Measurements from ENCODE around the gene RPL12. TPM values are rescaled to one million over a fixed set of nuclear protein-coding genes. Genes with fewer than 3 reads are reported as not detected.

The RPL12 gene
- total and polyA plus RNA-seq, 2 donors (not counting 1 experiment from before 2014, with no cell fraction given), result 1,334 to 3,459 TPM

- H3K9me3 ChIP-seq (ENCODE audit: control extremely low read depth in 1 of 3, control insufficient read depth in 2 of 3, insufficient read depth in 1 of 3, low read length in 2 of 3), result peaks cover 0 to 6% (median 0%) of the 10 kb centered on the region in 3 donors
- WGBS (ENCODE audit: insufficient coverage), result 91% methylated on average over 11 of the region's 15 CpGs
- H3K4me1 ChIP-seq (ENCODE audit: control insufficient read depth in 2 of 2, insufficient read depth in 2 of 2, low read length in 2 of 2), result peaks cover 11 to 14% of the 10 kb centered on the region in 2 donors
- H3K9me3 Mint-ChIP-seq (ENCODE audit: insufficient read depth), result no peaks in the 10 kb centered on the region
- DNase-seq (no peak), ATAC-seq (ENCODE audit: low read depth) (no peak)
- no peak overlapping the region for H3K4me2 ChIP-seq (replicated peaks; ENCODE audit: low read depth, low read length, poor library complexity, severe bottlenecking)
- H3K4me1 Mint-ChIP-seq, result peaks cover 26% of the 10 kb centered on the region
- intact Hi-C loops (cut with micrococcal nuclease), result no loop called here
- TF ChIP-seq CTCF (IDR thresholded peaks at IDR 0.05) (no peak), EZH2 (IDR thresholded peaks at IDR 0.05; ENCODE audit: borderline replicate concordance, insufficient read depth, low read depth, low read length, poor library complexity, severe bottlenecking) (no peak)
- no peak overlapping the region for H3K27ac Mint-ChIP-seq
- no peak overlapping the region for H3K9ac ChIP-seq (ENCODE audit: low read length)
- H3K4me3 ChIP-seq (ENCODE audit: control extremely low read depth in 1 of 5, extremely low read depth in 1 of 5, insufficient read depth in 1 of 5, low read depth in 2 of 5, low read length in 4 of 5), result no peak overlapping the region
- no peak overlapping the region for H3K4me3 Mint-ChIP-seq
- peaks cover 38% of the 10 kb centered on the region for H4K20me1 ChIP-seq (ENCODE audit: control insufficient read depth, insufficient read depth, low read length, poor library complexity, severe bottlenecking)
- peaks cover 7% of the 10 kb centered on the region for H3K79me2 ChIP-seq (ENCODE audit: control insufficient read depth, insufficient read depth, low read length)
- H2AFZ ChIP-seq (ENCODE audit: insufficient read depth, low read depth, low read length, poor library complexity, severe bottlenecking), result no peak overlapping the region
- POLR2A ChIA-PET, result interaction anchor here (0.6 kb wide), 1 partner anchor 817 kb away, joined by 7 read pairs; no protein-coding TSS in a partner anchor
- CTCF ChIA-PET, result interaction anchor here (0.6 kb wide), 1 partner anchor 20 kb away, joined by 3 read pairs; the partner anchor contains the start of gene ZNF79
- H3K27ac ChIP-seq (ENCODE audit: low read length in 2 of 2), result peak overlapping the region in 1 of 2 donors; percentile 23
- H3K27me3 ChIP-seq (replicated peaks in 1 of 4; ENCODE audit: control extremely low read depth in 1 of 4, control insufficient read depth in 3 of 4, insufficient read depth in 4 of 4, low read length in 3 of 4), result no peaks in the 10 kb centered on the region
- peaks cover 5 to 82% of the 10 kb centered on the region in 2 experiments for H3K36me3 ChIP-seq (replicated peaks in 1 of 2; ENCODE audit: control extremely low read depth in 1 of 2, control insufficient read depth in 1 of 2, extremely low read depth in 1 of 2, insufficient read depth in 2 of 2, low read length in 1 of 2)
- no peaks in the 10 kb centered on the region for H3K27me3 Mint-ChIP-seq
Measured at GRCh38 chr9:127444921-127445850, 6.0 kb downstream of the RPL12 start.
